BE2C (cell line): ENCODE measurements around the gene CCR1.

Source experiments
- DNase-seq: peaks from one replicate; pipeline ENCODE4 v3.0.0-alpha.2; 2020
- H3K27me3 ChIP-seq: fragments of 250-450 bp; sonication (Bioruptor Pico); 2 replicates; pipeline ENCODE4 v1.5.1; 2020; ENCODE audit warnings: mild to moderate bottlenecking
- H3K36me3 ChIP-seq: fragments of 250-450 bp; sonication (Bioruptor Pico); 2 replicates; pipeline ENCODE4 v1.5.1; 2020; ENCODE audit warnings: mild to moderate bottlenecking
- H3K4me1 ChIP-seq: fragments of 250-450 bp; sonication (Bioruptor Pico); 2 replicates; pipeline ENCODE4 v1.5.1; 2020
- H3K4me3 ChIP-seq: 2 replicates; pipeline ENCODE4 v1.5.1; 2011; ENCODE audit warnings: low read depth, low read length
- H3K9me3 ChIP-seq: fragments of 250-450 bp; sonication (Bioruptor Pico); 2 replicates; pipeline ENCODE4 v1.5.1; 2020
- CTCF ChIP-seq: IDR thresholded peaks from 2 replicates; pipeline ENCODE4 v1.5.1; 2012; ENCODE audit warnings: mild to moderate bottlenecking, low read depth, low read length

CCR1 gene

GRCh38 chr3:46239301-46239938 lies 31.3 kb upstream of the CCR1 start:
- no peak overlapping the region for H3K4me3 ChIP-seq
- no peaks in the 10 kb centered on the region for H3K4me1 ChIP-seq
- no peaks in the 10 kb centered on the region for H3K9me3 ChIP-seq
- TF ChIP-seq CTCF = no peak
- H3K36me3 ChIP-seq = no peaks in the 10 kb centered on the region
- H3K27me3 ChIP-seq = no peaks in the 10 kb centered on the region
- DNase-seq = no peak

- DNase-seq = no peak
- Histone ChIP-seq H3K36me3 (no peaks in the 10 kb centered on the region), H3K4me3 (no peak overlapping the region), H3K9me3 (no peaks in the 10 kb centered on the region), H3K27me3 (no peaks in the 10 kb centered on the region), H3K4me1 (no peaks in the 10 kb centered on the region)
- TF ChIP-seq CTCF = no peak
Measured at GRCh38 chr3:46238386-46238785, 30.3 kb upstream of the CCR1 start.

- H3K9me3 ChIP-seq = no peaks in the 10 kb centered on the region
- H3K27me3 ChIP-seq = no peaks in the 10 kb centered on the region
- no peaks in the 10 kb centered on the region for H3K36me3 ChIP-seq
- TF ChIP-seq CTCF = no peak
- no peak overlapping the region for H3K4me3 ChIP-seq
- no peak for DNase-seq
- H3K4me1 ChIP-seq = no peaks in the 10 kb centered on the region
Measured at GRCh38 chr3:46236294-46237054, 28.4 kb upstream of the CCR1 start.

- Histone ChIP-seq H3K27me3 (no peaks in the 10 kb centered on the region), H3K9me3 (no peaks in the 10 kb centered on the region), H3K4me3 (no peak overlapping the region), H3K36me3 (no peaks in the 10 kb centered on the region), H3K4me1 (no peaks in the 10 kb centered on the region)
- no peak for DNase-seq
- no peak for TF ChIP-seq CTCF
Measured at GRCh38 chr3:46235425-46235824, 27.3 kb upstream of the CCR1 start.

GRCh38 chr3:46233194-46233593 lies 25.1 kb upstream of the CCR1 start:
- no peak for TF ChIP-seq CTCF
- no peaks in the 10 kb centered on the region for H3K4me1 ChIP-seq
- DNase-seq = no peak
- H3K4me3 ChIP-seq = no peak overlapping the region
- no peaks in the 10 kb centered on the region for H3K27me3 ChIP-seq
- no peaks in the 10 kb centered on the region for H3K9me3 ChIP-seq
- H3K36me3 ChIP-seq = no peaks in the 10 kb centered on the region

- H3K36me3 ChIP-seq = no peaks in the 10 kb centered on the region
- no peak for TF ChIP-seq CTCF
- H3K4me1 ChIP-seq = no peaks in the 10 kb centered on the region
- no peaks in the 10 kb centered on the region for H3K27me3 ChIP-seq
- H3K9me3 ChIP-seq = no peaks in the 10 kb centered on the region
- no peak overlapping the region for H3K4me3 ChIP-seq
- no peak for DNase-seq
Measured at GRCh38 chr3:46231323-46231722, 23.2 kb upstream of the CCR1 start.
